Liver (tissue), 9 donors: Measurements from ENCODE around the gene L2HGDH. TPM values are rescaled to one million over a fixed set of nuclear protein-coding genes. Genes with fewer than 3 reads are reported as not detected.

Experiments used
- DNase-seq: peaks from one replicate; pipeline ENCODE4 v3.0.0-alpha.2; 2017; ENCODE audit warnings: low spot score
- H3K27ac ChIP-seq, 2 donors: one replicate each; pipeline ENCODE4 v1.7.0; 2013; ENCODE audit warnings: inconsistent platforms in 2 of 2, low read length in 2 of 2, control low read depth in 1 of 2, low read depth in 1 of 2, mild to moderate bottlenecking in 1 of 2
- H3K27me3 ChIP-seq, 4 donors: one replicate each; pipeline versions ENCODE4 v1.6.1 to v1.7.0; 2013; ENCODE audit warnings: low read length in 3 of 4, inconsistent platforms in 1 of 4, mild to moderate bottlenecking in 1 of 4, moderate library complexity in 1 of 4; ENCODE audit not compliant: control insufficient read depth in 4 of 4, insufficient read depth in 4 of 4
- H3K36me3 ChIP-seq, 4 donors: one replicate each; pipeline versions ENCODE4 v1.6.1 to v1.7.0; 2013; ENCODE audit warnings: low read length in 3 of 4, mild to moderate bottlenecking in 3 of 4, low read depth in 1 of 4, moderate library complexity in 1 of 4; ENCODE audit not compliant: control insufficient read depth in 4 of 4, insufficient read depth in 3 of 4
- H3K4me1 ChIP-seq, 4 donors: one replicate each; pipeline versions ENCODE4 v1.6.1 to v1.7.0; 2013; ENCODE audit warnings: low read length in 3 of 4, mild to moderate bottlenecking in 3 of 4, moderate library complexity in 1 of 4; ENCODE audit not compliant: control insufficient read depth in 4 of 4, insufficient read depth in 4 of 4
- H3K4me3 ChIP-seq, 3 donors: one replicate each; pipeline versions ENCODE4 v1.6.1 to v1.7.0; 2013; ENCODE audit warnings: low read length in 3 of 3, control low read depth in 1 of 3, low read depth in 1 of 3, mild to moderate bottlenecking in 1 of 3
- H3K9ac ChIP-seq, 2 donors: one replicate each; pipeline ENCODE4 v1.7.0; 2013; ENCODE audit warnings: low read length in 2 of 2, mild to moderate bottlenecking in 2 of 2, moderate library complexity in 2 of 2, control low read depth in 1 of 2, low read depth in 1 of 2
- H3K9me3 ChIP-seq, 4 donors: one replicate each; pipeline versions ENCODE4 v1.6.1 to v1.7.0; 2013; ENCODE audit warnings: low read length in 3 of 4; ENCODE audit not compliant: control insufficient read depth in 4 of 4
- ATF3 ChIP-seq: IDR thresholded peaks from 2 replicates; pipeline ENCODE4 v1.6.1; 2016; ENCODE audit warnings: antibody characterized with exemption
- EGR1 ChIP-seq, 2 donors: IDR thresholded peaks; 2 replicates each; pipeline ENCODE4 v1.6.1; 2016 to 2018; ENCODE audit warnings: antibody characterized with exemption in 2 of 2, low read depth in 2 of 2
- FOXA1 ChIP-seq: IDR thresholded peaks from 2 replicates; pipeline ENCODE4 v1.6.1; 2016; ENCODE audit warnings: antibody characterized with exemption
- FOXA2 ChIP-seq: IDR thresholded peaks from 2 replicates; pipeline ENCODE4 v1.6.1; 2016; ENCODE audit warnings: antibody characterized with exemption
- GABPA ChIP-seq, 2 donors: IDR thresholded peaks in 1 of 2; conservative IDR thresholded peaks in 1 of 2; 2 replicates each; pipeline ENCODE4 v1.6.1; 2016; ENCODE audit warnings: antibody characterized with exemption in 2 of 2, mild to moderate bottlenecking in 1 of 2, moderate library complexity in 1 of 2
- HNF4A ChIP-seq, 2 donors: conservative IDR thresholded peaks; 2 replicates each; pipeline ENCODE4 v1.6.1; 2016; ENCODE audit warnings: antibody characterized with exemption in 2 of 2, mild to moderate bottlenecking in 2 of 2
- HNF4G ChIP-seq: IDR thresholded peaks from 2 replicates; pipeline ENCODE4 v1.6.1; 2016; ENCODE audit warnings: antibody characterized with exemption
- JUND ChIP-seq, 2 donors: IDR thresholded peaks; 2 replicates each; pipeline ENCODE4 v1.6.1; 2016; ENCODE audit warnings: antibody characterized with exemption in 2 of 2
- MAX ChIP-seq: IDR thresholded peaks from 2 replicates; pipeline ENCODE4 v1.6.1; 2016; ENCODE audit warnings: antibody characterized with exemption
- NR2F2 ChIP-seq: IDR thresholded peaks from 2 replicates; pipeline ENCODE4 v1.6.1; 2016; ENCODE audit warnings: antibody characterized with exemption
- RAD21 ChIP-seq, 2 donors: IDR thresholded peaks; 2 replicates each; pipeline ENCODE4 v1.6.1; 2016; ENCODE audit warnings: antibody characterized with exemption in 2 of 2, mild to moderate bottlenecking in 2 of 2
- REST ChIP-seq: IDR thresholded peaks from 2 replicates; pipeline ENCODE4 v1.6.1; 2016; ENCODE audit warnings: antibody characterized with exemption, mild to moderate bottlenecking
- RXRA ChIP-seq, 2 donors: IDR thresholded peaks; 2 replicates each; pipeline ENCODE4 v1.6.1; 2017 to 2018; ENCODE audit warnings: antibody characterized with exemption in 2 of 2, mild to moderate bottlenecking in 1 of 2
- SP1 ChIP-seq: IDR thresholded peaks from 2 replicates; pipeline ENCODE4 v1.6.1; 2018; ENCODE audit warnings: antibody characterized with exemption, mild to moderate bottlenecking
- TAF1 ChIP-seq: conservative IDR thresholded peaks from 2 replicates; pipeline ENCODE4 v1.6.1; 2016; ENCODE audit warnings: antibody characterized with exemption, mild to moderate bottlenecking
- YY1 ChIP-seq: IDR thresholded peaks from 2 replicates; pipeline ENCODE4 v1.6.1; 2016; ENCODE audit warnings: antibody characterized with exemption, mild to moderate bottlenecking
- WGBS: extraction: QIAGEN DNeasy Blood & Tissue Kit; methylation state at CpG from one replicate; pipeline ENCODE4 v1.1.7; 2013; 5-methylcytosine and 5-hydroxymethylcytosine counted together
- polyA plus RNA-seq, 2 donors: library from polyadenylated mRNA; stranded (reverse) in 1 of 2; unstranded in 1 of 2; fragments of 200-250 nt in 1 of 2; fragments of >200 nt in 1 of 2; fragmentation: Nextera tagmentation in 1 of 2; extraction: Ambion mirVana in 1 of 2; gene quantifications; one replicate each; pipeline versions ENCODE4 v1.2.1 to v1.2.3, GENCODE V29; 2013 to 2015
- total RNA-seq, 2 donors: library from RNA; depleted of rRNA; stranded (reverse); fragments of >200 nt; gene quantifications; one replicate each; pipeline ENCODE4 v1.2.3, GENCODE V29; 2014
- TF ChIP-seq, protein P1 (sequence below): fragments of 150-350 bp; IDR thresholded peaks from 2 replicates; pipeline ENCODE4 v1.5.1; 2017; ENCODE audit warnings: improper control_type of control experiment, low read depth, low read length; ENCODE audit not compliant: missing input control
- TF ChIP-seq, protein P2 (sequence below): IDR thresholded peaks from 2 replicates; pipeline ENCODE4 v1.6.1; 2016; ENCODE audit warnings: antibody characterized with exemption
- donor health status: healthy.
- donor health status: healthy.
- donor health status: healthy.
- donor health status: healthy.
- donor health status: healthy.

The L2HGDH gene
- total and polyA plus RNA-seq, 4 donors, result 3.8 to 9.0 (median 5.4) TPM

- TF ChIP-seq, protein P1, sequence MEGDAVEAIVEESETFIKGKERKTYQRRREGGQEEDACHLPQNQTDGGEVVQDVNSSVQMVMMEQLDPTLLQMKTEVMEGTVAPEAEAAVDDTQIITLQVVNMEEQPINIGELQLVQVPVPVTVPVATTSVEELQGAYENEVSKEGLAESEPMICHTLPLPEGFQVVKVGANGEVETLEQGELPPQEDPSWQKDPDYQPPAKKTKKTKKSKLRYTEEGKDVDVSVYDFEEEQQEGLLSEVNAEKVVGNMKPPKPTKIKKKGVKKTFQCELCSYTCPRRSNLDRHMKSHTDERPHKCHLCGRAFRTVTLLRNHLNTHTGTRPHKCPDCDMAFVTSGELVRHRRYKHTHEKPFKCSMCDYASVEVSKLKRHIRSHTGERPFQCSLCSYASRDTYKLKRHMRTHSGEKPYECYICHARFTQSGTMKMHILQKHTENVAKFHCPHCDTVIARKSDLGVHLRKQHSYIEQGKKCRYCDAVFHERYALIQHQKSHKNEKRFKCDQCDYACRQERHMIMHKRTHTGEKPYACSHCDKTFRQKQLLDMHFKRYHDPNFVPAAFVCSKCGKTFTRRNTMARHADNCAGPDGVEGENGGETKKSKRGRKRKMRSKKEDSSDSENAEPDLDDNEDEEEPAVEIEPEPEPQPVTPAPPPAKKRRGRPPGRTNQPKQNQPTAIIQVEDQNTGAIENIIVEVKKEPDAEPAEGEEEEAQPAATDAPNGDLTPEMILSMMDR, result no peak
- no peak for TF ChIP-seq NR2F2
These were observed 12.4 kb downstream of the L2HGDH start (continued) for GRCh38 chr14:50299585-50299984.

DNA sequence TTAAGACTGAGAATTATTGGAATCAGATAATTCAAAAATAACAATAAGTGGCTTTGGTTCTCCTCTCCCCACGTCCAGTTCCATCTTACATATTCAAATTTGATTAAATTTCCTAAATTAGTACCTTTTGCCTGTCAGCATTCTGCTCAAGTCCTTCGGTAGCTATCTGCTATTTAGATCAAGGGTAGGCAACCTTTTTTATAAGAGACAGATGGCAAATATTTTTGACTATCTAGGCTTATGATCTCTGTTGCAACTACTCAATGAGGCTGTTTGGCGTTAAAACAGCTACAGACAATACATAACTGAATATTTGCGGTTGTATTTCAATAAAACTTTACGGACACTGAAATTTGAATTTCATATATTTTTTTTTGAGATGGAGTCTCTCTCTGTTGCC is 21.7 kb downstream of the L2HGDH start:
- Histone ChIP-seq H3K9ac (no peak overlapping the region), H3K4me3 (no peak overlapping the region), H3K27ac (no peak overlapping the region), H3K36me3 (peaks cover 0 to 6% (median 4%) of the 10 kb centered on the region in 4 donors), H3K4me1 (peaks cover 0 to under 1% (median 0%) of the 10 kb centered on the region in 4 donors), H3K9me3 (no peaks in the 10 kb centered on the region), H3K27me3 (no peaks in the 10 kb centered on the region)
- TF ChIP-seq EGR1 (IDR thresholded peaks at IDR 0.05; ENCODE audit: low read depth in 2 of 2) (no peak), NR2F2 (no peak), FOXA2 (no peak), YY1 (no peak), HNF4G (no peak), RAD21 (IDR thresholded peaks at IDR 0.05) (no peak), ATF3 (no peak), SP1 (no peak), FOXA1 (no peak), TAF1 (no peak), GABPA (IDR thresholded peaks at IDR 0.05 in 1 of 2, conservative IDR thresholded peaks at IDR 0.05 in 1 of 2) (no peak), RXRA (IDR thresholded peaks at IDR 0.05) (no peak), MAX (no peak), HNF4A (conservative IDR thresholded peaks at IDR 0.05) (no peak), JUND (IDR thresholded peaks at IDR 0.05) (no peak), REST (no peak)
- TF ChIP-seq, protein P1, result no peak
- TF ChIP-seq, protein P2, sequence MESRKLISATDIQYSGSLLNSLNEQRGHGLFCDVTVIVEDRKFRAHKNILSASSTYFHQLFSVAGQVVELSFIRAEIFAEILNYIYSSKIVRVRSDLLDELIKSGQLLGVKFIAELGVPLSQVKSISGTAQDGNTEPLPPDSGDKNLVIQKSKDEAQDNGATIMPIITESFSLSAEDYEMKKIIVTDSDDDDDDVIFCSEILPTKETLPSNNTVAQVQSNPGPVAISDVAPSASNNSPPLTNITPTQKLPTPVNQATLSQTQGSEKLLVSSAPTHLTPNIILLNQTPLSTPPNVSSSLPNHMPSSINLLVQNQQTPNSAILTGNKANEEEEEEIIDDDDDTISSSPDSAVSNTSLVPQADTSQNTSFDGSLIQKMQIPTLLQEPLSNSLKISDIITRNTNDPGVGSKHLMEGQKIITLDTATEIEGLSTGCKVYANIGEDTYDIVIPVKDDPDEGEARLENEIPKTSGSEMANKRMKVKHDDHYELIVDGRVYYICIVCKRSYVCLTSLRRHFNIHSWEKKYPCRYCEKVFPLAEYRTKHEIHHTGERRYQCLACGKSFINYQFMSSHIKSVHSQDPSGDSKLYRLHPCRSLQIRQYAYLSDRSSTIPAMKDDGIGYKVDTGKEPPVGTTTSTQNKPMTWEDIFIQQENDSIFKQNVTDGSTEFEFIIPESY, result no peak
- DNase-seq, result no peak
- WGBS, result 87% methylated on average over 5 of the region's 5 CpGs
